GM19328 (cell line): ENCODE results near the gene TMC2.
A peak's percentile ranks its signal among the peaks of the same experiment; 100 is the strongest.
"Not testable (repeated sequence)": the region's sequence is repeated elsewhere in the genome, so short reads cannot be mapped to it uniquely, and the experiment has no call there.

ENCODE experiments used
- ATAC-seq: cut with Tn5 transposase; IDR thresholded peaks from one replicate; pipeline ENCODE4 v1.9.1; 2021; ENCODE audit warnings: mild to moderate bottlenecking, moderate library complexity; ENCODE audit not compliant: unreplicated experiment

The TMC2 gene

GRCh38 chr20:2657674-2658073 lies 121.3 kb downstream of the TMC2 start:
- no peak for ATAC-seq

GRCh38 chr20:2658414-2659354 lies 122.3 kb downstream of the TMC2 start:
- no peak for ATAC-seq

DNA sequence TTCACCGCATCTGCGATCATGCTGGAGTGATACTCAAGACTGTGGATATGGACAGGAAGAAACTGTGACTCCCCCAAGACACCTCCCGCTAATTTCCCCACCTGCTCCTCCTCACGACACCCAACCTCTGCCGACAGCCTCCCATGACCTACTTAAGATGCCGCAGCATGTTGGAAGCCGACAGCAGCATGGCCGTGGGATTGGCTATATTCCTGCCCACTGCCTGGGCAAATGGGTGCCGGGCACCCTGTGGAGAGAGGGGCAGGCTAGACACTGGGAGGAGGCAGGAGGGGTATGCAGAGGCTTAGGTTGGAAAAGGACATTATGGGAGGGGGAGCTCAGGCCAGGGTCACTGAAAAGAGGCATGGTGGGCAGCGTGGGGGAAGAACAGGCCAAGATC lies 123.2 kb downstream of the TMC2 start:
- ATAC-seq, result no peak

- no peak for ATAC-seq
Measured at GRCh38 chr20:2663364-2663886, 127.1 kb downstream of the TMC2 start.

- peak; percentile 77 for ATAC-seq
Measured at GRCh38 chr20:2663887-2664719, 127.7 kb downstream of the TMC2 start, which contains the start of gene IDH3B. IDH3B (minus strand) TSS chr20:2664216; CDS start chr20:2664188, 28 bp downstream.

- ATAC-seq, result no peak
Measured at GRCh38 chr20:2671977-2672376, 135.6 kb downstream of the TMC2 start.

GRCh38 chr20:2672446-2672845 lies 136.1 kb downstream of the TMC2 start:
- no peak for ATAC-seq

- no peak for ATAC-seq
Measured at GRCh38 chr20:2673453-2673852, 137.1 kb downstream of the TMC2 start.

DNA sequence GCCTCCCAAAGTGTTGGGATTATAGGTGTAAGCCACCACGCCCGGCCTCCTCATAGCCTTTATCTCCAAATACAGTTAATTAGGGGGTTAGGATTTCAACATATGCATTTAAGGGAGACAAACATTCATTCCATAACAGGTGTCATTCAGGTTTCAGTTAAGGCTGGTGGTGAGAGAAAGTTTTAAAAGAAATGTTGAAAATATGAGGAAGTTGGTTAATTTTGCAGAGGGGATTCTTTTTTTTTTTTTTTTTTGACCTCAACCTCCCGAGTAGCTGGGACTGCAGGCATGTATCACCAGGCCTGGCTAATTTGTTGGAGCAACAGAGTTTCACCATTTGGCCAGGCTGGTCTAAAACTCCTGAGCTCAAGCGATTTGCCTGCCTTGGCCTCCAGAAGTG lies 143.7 kb downstream of the TMC2 start:
- no peak for ATAC-seq

DNA sequence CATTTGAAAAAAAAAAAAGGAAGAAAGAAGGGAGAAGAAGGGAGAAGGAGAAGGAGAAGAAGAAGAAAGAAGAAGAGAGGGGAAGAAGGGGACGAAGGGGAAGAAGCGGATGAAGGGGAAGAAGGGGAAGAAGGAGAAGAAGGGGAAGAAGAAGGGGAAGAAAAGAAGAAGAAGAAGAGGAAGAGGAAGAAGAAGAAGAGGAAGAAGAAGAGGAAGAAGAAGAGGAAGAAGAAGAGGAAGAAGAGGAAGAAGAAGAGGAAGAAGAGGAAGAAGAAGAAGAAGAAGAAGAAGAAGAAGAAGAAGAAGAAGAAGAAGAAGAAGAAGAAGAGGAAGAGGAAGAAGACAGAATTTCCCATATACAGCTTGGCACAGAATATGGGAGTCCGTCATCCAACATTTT lies 145.7 kb downstream of the TMC2 start:
- not testable (repeated sequence) for ATAC-seq

- not testable (repeated sequence) for ATAC-seq
Measured at GRCh38 chr20:2684817-2685216, 148.4 kb downstream of the TMC2 start.

DNA sequence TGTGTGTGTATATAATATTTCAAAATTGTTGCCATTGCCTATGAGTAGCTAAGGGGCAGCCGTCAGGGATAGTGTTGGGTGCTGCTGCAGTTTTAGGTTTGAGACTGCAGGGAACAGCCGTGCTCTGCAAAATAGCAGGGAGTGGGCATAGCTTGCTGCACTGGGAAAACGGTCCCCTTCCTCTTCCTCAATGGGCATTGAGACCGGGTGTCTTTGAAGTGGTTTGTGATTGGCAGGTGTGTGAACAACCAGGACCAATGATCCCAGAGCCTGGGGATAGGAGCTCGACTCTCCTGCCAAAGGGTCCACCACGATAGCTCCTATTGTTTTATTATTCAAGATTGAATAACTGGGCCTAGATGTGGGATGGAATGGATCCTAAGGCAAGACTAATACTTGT lies 151.1 kb downstream of the TMC2 start:
- ATAC-seq, result no peak

DNA sequence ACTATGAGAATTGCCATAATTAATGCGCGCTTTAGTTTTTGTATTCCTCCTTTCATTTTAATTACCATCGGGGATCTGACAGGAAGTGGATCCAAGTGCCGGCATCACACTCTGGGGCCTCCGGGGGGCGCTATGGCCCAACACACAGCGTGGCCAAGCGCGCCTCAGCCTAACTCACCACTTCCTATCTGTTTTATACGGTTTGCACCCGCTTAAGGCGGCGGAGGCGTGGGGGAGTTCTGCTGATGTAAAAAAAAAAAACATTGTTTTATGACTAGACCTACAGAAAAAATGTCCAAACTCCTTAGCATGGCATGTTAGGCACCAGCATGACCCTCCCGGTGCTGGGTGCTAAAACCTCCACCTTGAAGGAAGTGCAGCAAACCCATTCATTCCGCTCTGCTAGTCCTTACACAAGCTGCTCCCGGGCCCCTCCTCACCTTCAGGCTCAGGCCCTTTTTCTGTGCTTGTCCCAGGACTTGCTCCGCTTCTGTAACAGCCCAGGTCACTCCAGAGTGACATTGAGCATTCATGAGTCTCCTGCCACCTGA lies 151.7 kb downstream of the TMC2 start:
- no peak for ATAC-seq

DNA sequence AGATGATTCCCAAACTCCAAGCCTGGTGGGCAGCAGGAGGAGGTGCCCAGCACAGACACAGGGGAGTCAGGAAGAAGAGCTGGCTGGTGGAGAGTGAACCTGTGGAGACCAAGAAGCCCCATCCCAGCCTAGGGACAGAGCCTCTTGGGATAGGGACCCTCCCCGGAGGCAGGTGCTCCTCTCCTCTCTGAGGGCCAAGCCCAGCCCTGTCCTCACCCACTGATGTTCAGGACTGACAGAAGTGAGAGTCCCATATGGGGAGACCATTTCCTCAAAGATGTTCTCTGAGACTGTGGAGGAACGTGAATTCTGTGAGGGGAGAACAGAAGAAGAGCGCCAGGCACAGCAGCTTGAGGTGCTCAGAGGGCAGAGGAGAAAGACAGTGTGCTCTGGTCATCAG lies 153.8 kb downstream of the TMC2 start:
- ATAC-seq, result no peak

GRCh38 chr20:2690718-2691117 lies 154.3 kb downstream of the TMC2 start:
- no peak for ATAC-seq

DNA sequence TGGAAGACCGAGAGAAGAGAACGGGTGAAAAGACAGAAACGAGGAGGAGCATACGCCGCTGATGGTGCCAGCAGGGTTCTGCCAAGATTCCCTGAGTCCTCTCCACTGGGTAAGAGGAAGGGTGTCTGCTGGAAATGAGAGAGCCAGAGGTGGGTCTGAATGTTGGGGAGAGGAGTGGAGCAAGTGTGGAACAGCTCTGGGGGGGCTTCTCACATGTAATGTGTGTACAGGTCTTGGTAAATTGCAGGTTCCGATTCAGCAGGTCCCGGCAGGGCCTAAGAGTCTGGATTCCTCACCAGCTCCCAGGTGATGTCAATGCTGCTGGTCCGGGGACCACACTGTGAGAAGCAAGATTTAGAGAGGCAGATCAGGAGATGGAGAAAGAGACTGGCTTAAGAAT lies 154.8 kb downstream of the TMC2 start:
- ATAC-seq, result no peak
